GM23338 (cell line): ENCODE results near the gene GPAM. TPM values are rescaled to one million over a fixed set of nuclear protein-coding genes. Genes with fewer than 3 reads are reported as not detected.

ENCODE experiments used
- ATAC-seq: fragments of 200-7000 bp; cut with Tn5 transposase; 3 replicates; pipeline ENCODE4 v1.9.1; 2020
- DNase-seq: peaks from one replicate; pipeline ENCODE4 v3.0.0-alpha.2; 2015; ENCODE audit warnings: low spot score
- H2AFZ ChIP-seq: fragments of 200-600 bp; sonication (generic); 2 replicates; pipeline ENCODE4 v1.8.0; 2016; ENCODE audit warnings: antibody characterized with exemption, mild to moderate bottlenecking, moderate library complexity
- H3F3A ChIP-seq: fragments of 200-600 bp; sonication (generic); replicated peaks from 2 replicates; pipeline ENCODE4 v1.8.0; 2017; ENCODE audit warnings: antibody characterized with exemption, mixed run types, low read depth
- H3K27ac ChIP-seq: fragments of 200-600 bp; sonication (generic); 2 replicates; pipeline ENCODE4 v1.6.1; 2016; ENCODE audit warnings: low read depth
- H3K27me3 ChIP-seq: fragments of 200-600 bp; sonication (generic); 2 replicates; pipeline ENCODE4 v1.8.0; 2016; ENCODE audit warnings: mild to moderate bottlenecking, mixed run types, moderate library complexity; ENCODE audit not compliant: insufficient read depth
- H3K36me3 ChIP-seq: fragments of 200-600 bp; sonication (generic); 2 replicates; pipeline ENCODE4 v1.8.0; 2016; ENCODE audit warnings: mild to moderate bottlenecking; ENCODE audit not compliant: insufficient read depth
- H3K4me1 ChIP-seq: fragments of 200-600 bp; sonication (generic); 2 replicates; pipeline ENCODE4 v1.8.0; 2016; ENCODE audit warnings: mild to moderate bottlenecking, moderate library complexity; ENCODE audit not compliant: insufficient read depth
- H3K4me2 ChIP-seq: fragments of 200-600 bp; sonication (generic); 2 replicates; pipeline ENCODE4 v1.7.1; 2017; ENCODE audit warnings: mixed run types
- H3K4me3 ChIP-seq: fragments of 200-600 bp; sonication (generic); 2 replicates; pipeline ENCODE4 v1.6.1; 2016; ENCODE audit warnings: mixed run types
- H3K79me2 ChIP-seq: fragments of 200-600 bp; sonication (generic); replicated peaks from 2 replicates; pipeline ENCODE4 v1.8.0; 2017; ENCODE audit warnings: mild to moderate bottlenecking; ENCODE audit not compliant: insufficient read depth
- H3K9me2 ChIP-seq: fragments of 200-600 bp; sonication (generic); 2 replicates; pipeline ENCODE4 v1.8.0; 2017; ENCODE audit not compliant: insufficient read depth
- H4K20me1 ChIP-seq: fragments of 200-600 bp; sonication (generic); replicated peaks from 2 replicates; pipeline ENCODE4 v1.8.0; 2017; ENCODE audit warnings: mild to moderate bottlenecking; ENCODE audit not compliant: insufficient read depth
- H3K27ac Mint-ChIP-seq: 2 replicates; pipeline ENCODE4 v1.8.0; 2020; ENCODE audit warnings: inconsistent platforms, mild to moderate bottlenecking, moderate library complexity, mixed read lengths
- H3K27me3 Mint-ChIP-seq: 3 replicates; pipeline ENCODE4 v1.8.0; 2022; ENCODE audit warnings: low read depth, mild to moderate bottlenecking, moderate library complexity, mixed read lengths, inconsistent platforms; ENCODE audit not compliant: insufficient read depth, poor library complexity
- H3K36me3 Mint-ChIP-seq: 3 replicates; pipeline ENCODE4 v1.8.0; 2021; ENCODE audit warnings: low read depth, mild to moderate bottlenecking, inconsistent platforms, moderate library complexity, mixed read lengths
- H3K4me1 Mint-ChIP-seq: 3 replicates; pipeline ENCODE4 v1.8.0; 2020; ENCODE audit warnings: mild to moderate bottlenecking, inconsistent platforms, mixed read lengths
- H3K4me3 Mint-ChIP-seq: 3 replicates; pipeline ENCODE4 v1.8.0; 2021; ENCODE audit warnings: moderate library complexity, mild to moderate bottlenecking, inconsistent platforms, mixed read lengths
- H3K9me3 Mint-ChIP-seq: 3 replicates; pipeline ENCODE4 v1.8.0; 2020; ENCODE audit warnings: moderate library complexity, mild to moderate bottlenecking, inconsistent platforms, mixed read lengths
- ETS1 ChIP-seq: IDR thresholded peaks from 2 replicates; pipeline ENCODE4 v1.6.1; 2016; ENCODE audit warnings: antibody characterized with exemption
- EZH2phosphoT487 ChIP-seq: fragments of 200-600 bp; sonication (generic); IDR thresholded peaks from one replicate; pipeline ENCODE4 v1.8.1; 2018; ENCODE audit warnings: antibody characterized with exemption; ENCODE audit not compliant: unreplicated experiment
- POLR2AphosphoS5 ChIP-seq: IDR thresholded peaks from 2 replicates; pipeline ENCODE4 v1.6.1; 2016; ENCODE audit warnings: antibody characterized with exemption, low read depth
- STAT1 ChIP-seq: IDR thresholded peaks from one replicate; pipeline ENCODE4 v1.6.1; 2016; ENCODE audit warnings: antibody characterized with exemption; ENCODE audit not compliant: unreplicated experiment
- ZNF462 ChIP-seq: fragments of 250-450 bp; sonication (Bioruptor Pico); IDR thresholded peaks from 2 replicates; pipeline ENCODE4 v1.5.0; 2020; ENCODE audit warnings: mild to moderate bottlenecking, moderate library complexity
- polyA plus RNA-seq: library from polyadenylated mRNA; unstranded; fragments of >200 nt; fragmentation: Nextera tagmentation; extraction: Ambion mirVana; gene quantifications from 2 replicates; pipeline ENCODE4 v1.2.1, GENCODE V29; 2016
- total RNA-seq: library from RNA; depleted of rRNA; stranded (reverse); fragments of >200 nt; shearing (Covaris generic); gene quantifications from 2 replicates; pipeline ENCODE4 v1.2.3, GENCODE V29; 2014

The GPAM gene
- total and polyA plus RNA-seq, 2 experiments from 2014 or later, result 5.5 to 16.6 TPM

GRCh38 chr10:112187527-112187926, 4.0 kb upstream of the GPAM start:
- H3K27me3 Mint-ChIP-seq, result peaks cover 9% of the 10 kb centered on the region
- ATAC-seq, result no peak

More at GRCh38 chr10:112187527-112187926, 4.0 kb upstream of the GPAM start:
- H3K9me2 ChIP-seq, result no peaks in the 10 kb centered on the region
- no peaks in the 10 kb centered on the region for H3K36me3 Mint-ChIP-seq
- H3K4me1 ChIP-seq, result peaks cover 8% of the 10 kb centered on the region; the same call in 1 of the 2 replicates
- H2AFZ ChIP-seq, result no peak overlapping the region
- peaks cover 9% of the 10 kb centered on the region; the same call in 2 of the 3 replicates for H3K4me1 Mint-ChIP-seq
- H3K79me2 ChIP-seq, result no peaks in the 10 kb centered on the region; the same call in 1 of the 2 replicates
- H3K27ac Mint-ChIP-seq, result no peak overlapping the region
- H3K4me3 Mint-ChIP-seq, result no peak overlapping the region
- H3K4me3 ChIP-seq, result no peak overlapping the region
- no peaks in the 10 kb centered on the region for H3K36me3 ChIP-seq
- H3K27ac ChIP-seq, result no peak overlapping the region
- DNase-seq, result no peak
- no peaks in the 10 kb centered on the region for H4K20me1 ChIP-seq
- no peaks in the 10 kb centered on the region for H3F3A ChIP-seq
- no peak overlapping the region for H3K4me2 ChIP-seq
- peaks cover 13% of the 10 kb centered on the region; the same call in 2 of the 3 replicates for H3K9me3 Mint-ChIP-seq
- H3K27me3 ChIP-seq, result no peaks in the 10 kb centered on the region
- TF ChIP-seq ZNF462 (CRISPR knock-in tag) (no peak), EZH2phosphoT487 (no peak), STAT1 (no peak), ETS1 (no peak), POLR2AphosphoS5 (no peak)
